ENCODE results near the gene SLC25A40. TPM values are rescaled to one million over a fixed set of nuclear protein-coding genes. Genes with fewer than 3 reads are reported as not detected.

SLC25A40 gene
- total RNA-seq, 1 experiment from 2014 or later: 32.4 TPM

DNA sequence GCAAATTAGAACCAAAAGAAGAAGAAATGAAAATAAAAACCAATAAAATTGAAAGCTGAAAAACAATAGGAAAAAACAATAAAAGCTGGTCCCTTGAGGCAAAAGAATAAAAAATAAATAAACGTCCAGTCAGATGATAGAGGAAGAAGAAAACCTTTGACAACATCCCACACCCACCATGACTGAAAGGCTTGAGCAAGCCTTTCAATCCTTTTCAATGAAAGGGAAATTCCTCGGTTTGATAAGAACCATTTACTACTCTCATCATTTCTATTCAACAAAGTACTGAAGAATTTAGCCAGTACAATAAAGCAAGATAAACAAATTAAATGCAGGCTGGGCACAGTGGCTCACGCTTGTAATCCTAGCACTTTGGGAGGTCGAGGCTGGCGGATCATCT, 3.8 kb downstream of the SLC25A40 start:
- intact Hi-C loops (cut with micrococcal nuclease): no loop called here
- H3K36me3 ChIP-seq (ENCODE audit: control insufficient read depth in 1 of 2, insufficient read depth in 2 of 2, low read length in 2 of 2): no peaks in the 10 kb centered on the region
- no peak overlapping the region for H3K4me3 ChIP-seq (replicated peaks in 1 of 2; ENCODE audit: low read depth in 1 of 2, low read length in 2 of 2)
- DNase-seq (ENCODE audit: low read depth, low spot score) (no peak), ATAC-seq (no peak)
- H3K4me1 ChIP-seq (ENCODE audit: control insufficient read depth in 1 of 2, insufficient read depth in 2 of 2, low read length in 2 of 2): peaks cover 3 to 7% of the 10 kb centered on the region in 2 experiments; a peak in 3 of 4 replicates
- no peaks in the 10 kb centered on the region for H3K27me3 ChIP-seq (ENCODE audit: insufficient read depth, low read length)
- POLR2A ChIA-PET: no interaction called here
- peaks cover 85% of the 10 kb centered on the region for H3K79me2 ChIP-seq (ENCODE audit: insufficient read depth, low read length)
- BruUV-seq (replicated peaks): no TSS peak
- H3K9me3 ChIP-seq (ENCODE audit: control insufficient read depth in 1 of 2, insufficient read depth in 1 of 2, low read depth in 1 of 2, low read length in 2 of 2): no peaks in the 10 kb centered on the region
- no peaks in the 10 kb centered on the region for H4K20me1 ChIP-seq (ENCODE audit: insufficient read depth)
- no peak overlapping the region for H3K4me2 ChIP-seq (ENCODE audit: low read length)
- H3K27ac ChIP-seq (ENCODE audit: low read depth, low read length): no peak overlapping the region
- no peak overlapping the region for H2AFZ ChIP-seq (ENCODE audit: low read depth, low read length, poor library complexity, severe bottlenecking)
- CTCF ChIA-PET: no interaction called here
- no peaks in the 10 kb centered on the region for H3K9me2 ChIP-seq (ENCODE audit: insufficient read depth)
- H3K9ac ChIP-seq (ENCODE audit: low read length): no peak overlapping the region
- TF ChIP-seq YY1 (IDR thresholded peaks at IDR 0.05; ENCODE audit: extremely low read depth, insufficient replicate concordance, low read depth, low read length) (no peak), RAD21 (IDR thresholded peaks at IDR 0.05; ENCODE audit: low read depth) (no peak), ELF1 (IDR thresholded peaks at IDR 0.05; ENCODE audit: borderline replicate concordance, low read depth) (no peak), POLR2A (IDR thresholded peaks at IDR 0.05; ENCODE audit: borderline replicate concordance, extremely low read depth, insufficient read depth, insufficient read length) (no peak), JUND (IDR thresholded peaks at IDR 0.05) (no peak), SIN3A (IDR thresholded peaks at IDR 0.05; ENCODE audit: low read depth) (no peak), POLR2AphosphoS5 (IDR thresholded peaks at IDR 0.05; ENCODE audit: low read depth, low read length) (no peak), TCF7L2 (IDR thresholded peaks at IDR 0.05; ENCODE audit: borderline replicate concordance, extremely low read depth, insufficient read depth, insufficient read length) (no peak), EGR1 (IDR thresholded peaks at IDR 0.05; ENCODE audit: low read depth) (no peak), SRF (IDR thresholded peaks at IDR 0.05; ENCODE audit: low read depth) (no peak), CBX3 (IDR thresholded peaks at IDR 0.05; ENCODE audit: low read depth) (no peak), CEBPB (IDR thresholded peaks at IDR 0.05; ENCODE audit: low read depth) (no peak), EZH2phosphoT487 (IDR thresholded peaks at IDR 0.05; ENCODE audit: borderline replicate concordance) (no peak), SP1 (IDR thresholded peaks at IDR 0.05; ENCODE audit: low read depth) (no peak), EZH2 (IDR thresholded peaks at IDR 0.05) (no peak), ZFX (IDR thresholded peaks at IDR 0.05) (no peak)
- TF ChIP-seq, protein P1, sequence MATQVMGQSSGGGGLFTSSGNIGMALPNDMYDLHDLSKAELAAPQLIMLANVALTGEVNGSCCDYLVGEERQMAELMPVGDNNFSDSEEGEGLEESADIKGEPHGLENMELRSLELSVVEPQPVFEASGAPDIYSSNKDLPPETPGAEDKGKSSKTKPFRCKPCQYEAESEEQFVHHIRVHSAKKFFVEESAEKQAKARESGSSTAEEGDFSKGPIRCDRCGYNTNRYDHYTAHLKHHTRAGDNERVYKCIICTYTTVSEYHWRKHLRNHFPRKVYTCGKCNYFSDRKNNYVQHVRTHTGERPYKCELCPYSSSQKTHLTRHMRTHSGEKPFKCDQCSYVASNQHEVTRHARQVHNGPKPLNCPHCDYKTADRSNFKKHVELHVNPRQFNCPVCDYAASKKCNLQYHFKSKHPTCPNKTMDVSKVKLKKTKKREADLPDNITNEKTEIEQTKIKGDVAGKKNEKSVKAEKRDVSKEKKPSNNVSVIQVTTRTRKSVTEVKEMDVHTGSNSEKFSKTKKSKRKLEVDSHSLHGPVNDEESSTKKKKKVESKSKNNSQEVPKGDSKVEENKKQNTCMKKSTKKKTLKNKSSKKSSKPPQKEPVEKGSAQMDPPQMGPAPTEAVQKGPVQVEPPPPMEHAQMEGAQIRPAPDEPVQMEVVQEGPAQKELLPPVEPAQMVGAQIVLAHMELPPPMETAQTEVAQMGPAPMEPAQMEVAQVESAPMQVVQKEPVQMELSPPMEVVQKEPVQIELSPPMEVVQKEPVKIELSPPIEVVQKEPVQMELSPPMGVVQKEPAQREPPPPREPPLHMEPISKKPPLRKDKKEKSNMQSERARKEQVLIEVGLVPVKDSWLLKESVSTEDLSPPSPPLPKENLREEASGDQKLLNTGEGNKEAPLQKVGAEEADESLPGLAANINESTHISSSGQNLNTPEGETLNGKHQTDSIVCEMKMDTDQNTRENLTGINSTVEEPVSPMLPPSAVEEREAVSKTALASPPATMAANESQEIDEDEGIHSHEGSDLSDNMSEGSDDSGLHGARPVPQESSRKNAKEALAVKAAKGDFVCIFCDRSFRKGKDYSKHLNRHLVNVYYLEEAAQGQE (IDR thresholded peaks at IDR 0.05; ENCODE audit: low read depth): no peak
- TF ChIP-seq, protein P2, sequence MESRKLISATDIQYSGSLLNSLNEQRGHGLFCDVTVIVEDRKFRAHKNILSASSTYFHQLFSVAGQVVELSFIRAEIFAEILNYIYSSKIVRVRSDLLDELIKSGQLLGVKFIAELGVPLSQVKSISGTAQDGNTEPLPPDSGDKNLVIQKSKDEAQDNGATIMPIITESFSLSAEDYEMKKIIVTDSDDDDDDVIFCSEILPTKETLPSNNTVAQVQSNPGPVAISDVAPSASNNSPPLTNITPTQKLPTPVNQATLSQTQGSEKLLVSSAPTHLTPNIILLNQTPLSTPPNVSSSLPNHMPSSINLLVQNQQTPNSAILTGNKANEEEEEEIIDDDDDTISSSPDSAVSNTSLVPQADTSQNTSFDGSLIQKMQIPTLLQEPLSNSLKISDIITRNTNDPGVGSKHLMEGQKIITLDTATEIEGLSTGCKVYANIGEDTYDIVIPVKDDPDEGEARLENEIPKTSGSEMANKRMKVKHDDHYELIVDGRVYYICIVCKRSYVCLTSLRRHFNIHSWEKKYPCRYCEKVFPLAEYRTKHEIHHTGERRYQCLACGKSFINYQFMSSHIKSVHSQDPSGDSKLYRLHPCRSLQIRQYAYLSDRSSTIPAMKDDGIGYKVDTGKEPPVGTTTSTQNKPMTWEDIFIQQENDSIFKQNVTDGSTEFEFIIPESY (IDR thresholded peaks at IDR 0.05; ENCODE audit: extremely low read depth, insufficient replicate concordance, low read length): no peak
- RAD21 ChIA-PET (ENCODE audit: low non-redundant PET in 1 of 2, low total read pairs in 2 of 2, uncharacterized antibody in 2 of 2, unreplicated experiment in 2 of 2): no interaction called here
